Measurements from ENCODE around the gene PARP16.
A peak's percentile ranks its signal among the peaks of the same experiment; 100 is the strongest.
"Not testable (repeated sequence)": the region's sequence is repeated elsewhere in the genome, so short reads cannot be mapped to it uniquely, and the experiment has no call there.

The PARP16 gene

DNA sequence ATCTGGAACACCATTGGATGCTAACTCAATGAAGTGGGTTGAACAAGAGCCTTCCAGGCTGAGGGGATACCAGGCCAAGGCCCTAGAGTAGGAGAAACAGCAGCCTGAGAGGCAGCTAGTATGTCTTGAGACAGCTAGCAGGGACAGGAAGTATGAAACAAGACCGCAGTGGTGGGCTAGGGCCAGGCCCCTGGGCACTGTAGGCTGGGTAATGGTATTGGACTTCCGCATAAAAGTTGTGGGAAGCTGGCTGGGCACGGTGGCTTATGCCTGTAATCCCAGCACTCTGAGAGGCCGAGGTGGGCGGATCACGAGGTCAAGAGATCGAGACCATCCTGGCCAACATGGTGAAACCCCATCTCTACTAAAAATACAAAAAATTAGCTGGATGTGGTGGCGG is 50.2 kb downstream of the PARP16 start:
- H3K36me3 ChIP-seq (ENCODE audit: control insufficient read depth, insufficient read depth, low read length); H2BK15ac ChIP-seq (replicated peaks; ENCODE audit: low read depth); H3K4me3 ChIP-seq (ENCODE audit: low read length): not testable (repeated sequence)

DNA sequence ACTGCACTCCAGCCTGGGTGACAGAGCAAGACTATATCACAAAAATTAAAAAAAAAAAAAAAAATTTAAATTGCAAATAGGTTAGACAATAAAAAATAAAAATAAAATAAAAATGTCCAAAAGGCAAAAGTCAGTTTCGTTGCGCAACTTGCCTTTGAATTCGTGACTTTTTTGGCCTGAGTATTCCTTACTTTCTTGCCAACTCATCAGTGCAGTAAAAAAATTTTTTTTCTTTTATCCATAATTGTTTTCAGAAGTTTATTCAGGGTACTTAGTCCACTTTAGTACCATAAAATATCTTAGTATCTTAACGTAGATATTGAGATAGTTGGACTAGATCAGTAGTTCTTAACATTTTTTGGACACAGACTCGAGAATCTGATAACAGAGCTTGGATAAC is 53.0 kb downstream of the PARP16 start:
- no peak overlapping the region for H3K4ac ChIP-seq (ENCODE audit: low read depth, low read length)
- H3K27me3 ChIP-seq (ENCODE audit: insufficient read depth, low read length, poor library complexity): no peaks in the 10 kb centered on the region
- H3K9ac ChIP-seq (ENCODE audit: low read length): no peak overlapping the region
- H2BK120ac ChIP-seq (ENCODE audit: low read depth, low read length): no peak overlapping the region
- no peak overlapping the region for H4K8ac ChIP-seq (ENCODE audit: low read depth, low read length)
- H3K79me1 ChIP-seq (ENCODE audit: low read length): no peaks in the 10 kb centered on the region
- H3K79me2 ChIP-seq (ENCODE audit: control insufficient read depth, insufficient read depth, low read length): no peaks in the 10 kb centered on the region
- no peak overlapping the region for H3K23ac ChIP-seq (ENCODE audit: low read length)
- no peak overlapping the region for H3K4me2 ChIP-seq (ENCODE audit: low read length)
- no CpG with 5 or more reads among the region's 5 CpGs for WGBS (ENCODE audit: extremely low coverage, insufficient coverage, low lambda C conversion rate)
- DNase-seq: no peak
- H2BK5ac ChIP-seq (ENCODE audit: low read length): no peak overlapping the region
- no peak overlapping the region for H3K56ac ChIP-seq (ENCODE audit: low read length)
- no peaks in the 10 kb centered on the region for H3K4me1 ChIP-seq (ENCODE audit: control insufficient read depth, low read depth, low read length)
- no peak overlapping the region for H2AK5ac ChIP-seq (ENCODE audit: low read length)
- no peak overlapping the region for H2BK15ac ChIP-seq (replicated peaks; ENCODE audit: low read depth)
- H4K5ac ChIP-seq (ENCODE audit: low read length): no peak overlapping the region
- no peak overlapping the region for H3K18ac ChIP-seq (ENCODE audit: low read length)
- no peak overlapping the region for H3K27ac ChIP-seq (ENCODE audit: low read depth, low read length)
- no peaks in the 10 kb centered on the region for H3K36me3 ChIP-seq (ENCODE audit: control insufficient read depth, insufficient read depth, low read length)
- no peak overlapping the region for H3K4me3 ChIP-seq (ENCODE audit: low read length)

More for the DNA sequence above, 50.2 kb downstream of the PARP16 start:
- not testable (repeated sequence) for H2AK5ac ChIP-seq (ENCODE audit: low read length); H4K8ac ChIP-seq (ENCODE audit: low read depth, low read length); H3K18ac ChIP-seq (ENCODE audit: low read length); H3K79me2 ChIP-seq (ENCODE audit: control insufficient read depth, insufficient read depth, low read length); H3K23ac ChIP-seq (ENCODE audit: low read length); H3K27me3 ChIP-seq (ENCODE audit: insufficient read depth, low read length, poor library complexity); H3K4me2 ChIP-seq (ENCODE audit: low read length); H3K27ac ChIP-seq (ENCODE audit: low read depth, low read length); DNase-seq; H3K4ac ChIP-seq (ENCODE audit: low read depth, low read length); H3K56ac ChIP-seq (ENCODE audit: low read length); H2BK120ac ChIP-seq (ENCODE audit: low read depth, low read length); H3K4me1 ChIP-seq (ENCODE audit: control insufficient read depth, low read depth, low read length); H3K79me1 ChIP-seq (ENCODE audit: low read length); H2BK5ac ChIP-seq (ENCODE audit: low read length); H4K5ac ChIP-seq (ENCODE audit: low read length); H3K9ac ChIP-seq (ENCODE audit: low read length)
- WGBS (ENCODE audit: extremely low coverage, insufficient coverage, low lambda C conversion rate): no CpG with 5 or more reads among the region's 8 CpGs

DNA sequence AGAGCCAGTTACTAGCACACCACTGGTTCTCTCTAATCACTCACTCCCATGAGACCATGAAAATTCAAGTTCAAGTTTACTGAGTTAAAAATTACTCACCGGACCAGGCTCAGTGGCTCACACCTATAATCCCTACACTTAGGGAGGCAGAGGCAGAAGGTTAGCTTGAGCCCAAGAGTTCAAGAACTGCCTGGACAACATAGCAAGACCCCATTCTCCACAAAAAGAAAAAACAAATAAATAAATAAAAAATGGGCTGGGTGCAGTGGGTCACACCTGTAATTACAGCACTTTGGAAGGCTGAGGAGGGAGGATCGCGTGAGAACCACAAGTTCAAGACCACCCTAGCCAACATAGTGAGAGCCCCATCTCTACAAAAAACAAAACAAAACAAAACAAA is 54.2 kb downstream of the PARP16 start:
- H2BK15ac ChIP-seq (replicated peaks; ENCODE audit: low read depth): no peak overlapping the region
- H3K4ac ChIP-seq (ENCODE audit: low read depth, low read length): no peak overlapping the region
- H3K27ac ChIP-seq (ENCODE audit: low read depth, low read length): no peak overlapping the region
- H4K8ac ChIP-seq (ENCODE audit: low read depth, low read length): no peak overlapping the region
- H3K79me2 ChIP-seq (ENCODE audit: control insufficient read depth, insufficient read depth, low read length): no peaks in the 10 kb centered on the region
- H3K4me3 ChIP-seq (ENCODE audit: low read length): no peak overlapping the region
- H2AK5ac ChIP-seq (ENCODE audit: low read length): no peak overlapping the region
- H3K36me3 ChIP-seq (ENCODE audit: control insufficient read depth, insufficient read depth, low read length): no peaks in the 10 kb centered on the region
- no peak overlapping the region for H3K4me2 ChIP-seq (ENCODE audit: low read length)
- H2BK120ac ChIP-seq (ENCODE audit: low read depth, low read length): no peak overlapping the region
- H3K9ac ChIP-seq (ENCODE audit: low read length): no peak overlapping the region
- H3K27me3 ChIP-seq (ENCODE audit: insufficient read depth, low read length, poor library complexity): no peaks in the 10 kb centered on the region
- no peak overlapping the region for H4K5ac ChIP-seq (ENCODE audit: low read length)
- WGBS (ENCODE audit: extremely low coverage, insufficient coverage, low lambda C conversion rate): no CpG with 5 or more reads among the region's 3 CpGs
- H3K56ac ChIP-seq (ENCODE audit: low read length): no peak overlapping the region
- no peak overlapping the region for H3K18ac ChIP-seq (ENCODE audit: low read length)
- no peak for DNase-seq
- no peaks in the 10 kb centered on the region for H3K79me1 ChIP-seq (ENCODE audit: low read length)
- H3K23ac ChIP-seq (ENCODE audit: low read length): no peak overlapping the region
- no peak overlapping the region for H2BK5ac ChIP-seq (ENCODE audit: low read length)
- no peaks in the 10 kb centered on the region for H3K4me1 ChIP-seq (ENCODE audit: control insufficient read depth, low read depth, low read length)

DNA sequence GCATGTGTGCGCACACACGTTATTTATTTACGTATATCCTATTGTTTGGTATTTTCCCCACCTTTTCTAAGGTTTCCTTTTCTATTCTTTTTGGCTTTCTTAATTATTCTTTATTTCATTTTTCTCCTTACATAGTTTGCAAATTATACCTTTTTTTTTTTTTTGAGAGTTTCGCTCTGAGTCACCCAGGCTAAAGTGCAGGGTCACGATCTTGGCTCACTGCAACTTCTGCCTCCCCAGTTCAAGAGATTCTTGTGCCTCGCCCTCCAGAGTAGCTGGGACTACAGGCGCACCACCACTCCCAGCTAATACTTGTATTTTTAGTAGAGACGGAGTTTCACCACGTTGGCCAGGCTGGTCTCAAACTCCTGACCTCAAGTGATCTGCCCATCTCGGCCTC is 55.4 kb downstream of the PARP16 start:
- H2BK120ac ChIP-seq (ENCODE audit: low read depth, low read length): no peak overlapping the region
- H3K4me3 ChIP-seq (ENCODE audit: low read length): no peak overlapping the region
- no peaks in the 10 kb centered on the region for H3K79me2 ChIP-seq (ENCODE audit: control insufficient read depth, insufficient read depth, low read length)
- no CpG with 5 or more reads among the region's 10 CpGs for WGBS (ENCODE audit: extremely low coverage, insufficient coverage, low lambda C conversion rate)
- H3K56ac ChIP-seq (ENCODE audit: low read length): no peak overlapping the region
- H3K9ac ChIP-seq (ENCODE audit: low read length): no peak overlapping the region
- no peak for DNase-seq
- no peak overlapping the region for H3K23ac ChIP-seq (ENCODE audit: low read length)
- no peak overlapping the region for H4K5ac ChIP-seq (ENCODE audit: low read length)
- no peaks in the 10 kb centered on the region for H3K36me3 ChIP-seq (ENCODE audit: control insufficient read depth, insufficient read depth, low read length)
- H3K27ac ChIP-seq (ENCODE audit: low read depth, low read length): no peak overlapping the region
- no peak overlapping the region for H2AK5ac ChIP-seq (ENCODE audit: low read length)
- H2BK15ac ChIP-seq (replicated peaks; ENCODE audit: low read depth): no peak overlapping the region
- no peaks in the 10 kb centered on the region for H3K79me1 ChIP-seq (ENCODE audit: low read length)
- no peaks in the 10 kb centered on the region for H3K27me3 ChIP-seq (ENCODE audit: insufficient read depth, low read length, poor library complexity)
- no peak overlapping the region for H2BK5ac ChIP-seq (ENCODE audit: low read length)
- H3K4me2 ChIP-seq (ENCODE audit: low read length): no peak overlapping the region
- H3K4me1 ChIP-seq (ENCODE audit: control insufficient read depth, low read depth, low read length): no peaks in the 10 kb centered on the region
- no peak overlapping the region for H4K8ac ChIP-seq (ENCODE audit: low read depth, low read length)
- H3K4ac ChIP-seq (ENCODE audit: low read depth, low read length): no peak overlapping the region
- H3K18ac ChIP-seq (ENCODE audit: low read length): no peak overlapping the region

DNA sequence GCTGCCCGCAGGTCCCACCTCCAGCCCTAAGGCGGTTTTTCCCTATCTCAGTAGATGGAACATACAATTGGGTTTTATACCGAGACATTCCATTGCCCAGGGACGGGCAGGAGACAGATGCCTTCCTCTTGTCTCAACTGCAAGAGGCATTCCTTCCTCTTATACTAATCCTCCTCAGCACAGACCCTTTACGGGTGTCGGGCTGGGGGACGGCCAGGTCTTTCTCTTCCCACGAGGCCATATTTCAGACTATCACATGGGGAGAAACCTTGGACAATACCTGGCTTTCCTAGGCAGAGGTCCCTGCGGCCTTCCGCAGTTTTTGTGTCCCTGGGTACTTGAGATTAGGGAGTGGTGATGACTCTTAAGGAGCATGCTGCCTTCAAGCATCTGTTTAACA is 59.8 kb downstream of the PARP16 start:
- no CpG with 5 or more reads among the region's 10 CpGs for WGBS (ENCODE audit: extremely low coverage, insufficient coverage, low lambda C conversion rate)
- H2BK15ac ChIP-seq (replicated peaks; ENCODE audit: low read depth); H3K79me1 ChIP-seq (ENCODE audit: low read length); H2AK5ac ChIP-seq (ENCODE audit: low read length); H3K4me1 ChIP-seq (ENCODE audit: control insufficient read depth, low read depth, low read length); H2BK120ac ChIP-seq (ENCODE audit: low read depth, low read length); H3K4ac ChIP-seq (ENCODE audit: low read depth, low read length); H3K4me3 ChIP-seq (ENCODE audit: low read length); H3K36me3 ChIP-seq (ENCODE audit: control insufficient read depth, insufficient read depth, low read length); H3K23ac ChIP-seq (ENCODE audit: low read length); H2BK5ac ChIP-seq (ENCODE audit: low read length); H3K27me3 ChIP-seq (ENCODE audit: insufficient read depth, low read length, poor library complexity); H3K79me2 ChIP-seq (ENCODE audit: control insufficient read depth, insufficient read depth, low read length); H4K5ac ChIP-seq (ENCODE audit: low read length); H3K18ac ChIP-seq (ENCODE audit: low read length); H3K27ac ChIP-seq (ENCODE audit: low read depth, low read length); H3K4me2 ChIP-seq (ENCODE audit: low read length); H4K8ac ChIP-seq (ENCODE audit: low read depth, low read length); H3K9ac ChIP-seq (ENCODE audit: low read length); H3K56ac ChIP-seq (ENCODE audit: low read length); DNase-seq: not testable (repeated sequence)

DNA sequence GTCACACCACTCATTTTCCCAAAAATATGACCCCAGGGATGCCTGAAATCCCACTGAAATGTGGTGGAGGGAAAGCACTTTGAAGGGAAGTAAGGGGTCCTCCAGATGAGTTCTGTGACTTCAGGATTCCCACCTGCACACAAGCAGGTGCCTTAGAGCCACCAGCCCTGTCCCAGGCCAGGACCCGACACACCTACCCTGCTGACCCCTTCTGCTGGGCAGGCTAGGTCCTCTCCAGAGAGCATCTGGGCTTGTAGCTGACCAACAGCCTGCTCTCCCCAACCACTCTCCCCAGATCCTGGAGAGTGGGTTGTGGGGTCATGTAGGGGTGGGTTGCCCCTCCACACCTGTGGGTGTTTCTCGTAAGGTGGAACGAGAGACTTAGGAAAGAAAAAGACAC is 60.5 kb downstream of the PARP16 start:
- Histone ChIP-seq H2BK5ac (ENCODE audit: low read length) (peak overlapping the region; percentile 94), H3K79me1 (ENCODE audit: low read length) (no peaks in the 10 kb centered on the region), H3K23ac (ENCODE audit: low read length) (no peak overlapping the region), H4K5ac (ENCODE audit: low read length) (no peak overlapping the region), H3K36me3 (ENCODE audit: control insufficient read depth, insufficient read depth, low read length) (no peaks in the 10 kb centered on the region), H3K4me3 (ENCODE audit: low read length) (no peak overlapping the region), H3K18ac (ENCODE audit: low read length) (no peak overlapping the region), H2AK5ac (ENCODE audit: low read length) (peak overlapping the region; percentile 58), H3K4me1 (ENCODE audit: control insufficient read depth, low read depth, low read length) (no peaks in the 10 kb centered on the region), H3K4me2 (ENCODE audit: low read length) (no peak overlapping the region), H3K27ac (ENCODE audit: low read depth, low read length) (peak overlapping the region; percentile 70), H3K9ac (ENCODE audit: low read length) (no peak overlapping the region), H3K27me3 (ENCODE audit: insufficient read depth, low read length, poor library complexity) (no peaks in the 10 kb centered on the region), H3K56ac (ENCODE audit: low read length) (peak overlapping the region; percentile 74), H2BK15ac (replicated peaks; ENCODE audit: low read depth) (no peak overlapping the region), H4K8ac (ENCODE audit: low read depth, low read length) (no peak overlapping the region), H3K79me2 (ENCODE audit: control insufficient read depth, insufficient read depth, low read length) (no peaks in the 10 kb centered on the region), H2BK120ac (ENCODE audit: low read depth, low read length) (no peak overlapping the region), H3K4ac (ENCODE audit: low read depth, low read length) (no peak overlapping the region)
- no peak for DNase-seq
- WGBS (ENCODE audit: extremely low coverage, insufficient coverage, low lambda C conversion rate): no CpG with 5 or more reads among the region's 3 CpGs

Measured in mesendoderm (in vitro differentiated cells).